ENCODE results near the gene DLEC1.

Gene DLEC1

DNA sequence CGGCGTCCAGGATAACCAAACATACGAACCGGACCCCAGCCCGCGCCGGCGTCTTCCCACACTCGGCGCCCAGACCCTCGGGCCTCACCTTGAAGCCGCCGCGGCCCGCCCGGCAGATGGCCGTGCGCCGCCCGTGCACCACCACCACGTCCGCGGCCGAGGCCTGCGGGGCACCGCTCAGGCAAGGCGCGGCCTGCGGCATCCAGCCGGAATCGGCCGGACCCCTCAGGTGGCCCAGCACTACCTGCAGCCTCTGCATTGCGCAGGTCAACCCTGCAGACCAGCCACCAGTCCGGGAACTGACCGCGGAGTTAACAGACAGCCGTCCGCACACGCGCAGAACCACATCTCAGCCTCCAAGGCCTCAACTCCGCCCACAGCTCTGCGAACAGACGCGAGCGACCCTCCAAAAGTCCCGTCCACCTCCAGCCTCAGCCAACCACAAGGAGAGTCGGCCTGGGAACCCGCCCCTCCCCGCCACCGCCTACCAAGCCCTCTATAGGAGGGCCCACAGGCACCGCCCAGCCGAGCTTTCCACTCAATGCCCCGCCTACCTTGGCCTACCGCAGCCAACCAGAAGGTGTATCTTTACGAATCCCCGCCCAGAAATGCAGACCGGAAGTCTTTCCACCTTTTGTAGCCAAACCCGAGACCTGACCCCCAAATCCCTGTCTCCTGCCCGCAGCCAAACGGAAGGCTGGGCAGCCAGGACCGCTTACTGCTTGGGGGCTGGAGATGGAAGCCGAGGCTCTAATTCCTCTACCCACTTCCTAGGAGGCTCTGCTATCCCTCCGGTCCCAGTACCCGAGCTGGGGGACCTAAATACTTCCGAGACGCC is 98.0 kb downstream of the DLEC1 start, which contains the start of gene ACAA1:
Gene ACAA1 (minus strand): TSS at position 351 of the 838 bp plus-strand sequence. CDS start 92 bp downstream, at position 259.
- TF ChIP-seq, protein P1, sequence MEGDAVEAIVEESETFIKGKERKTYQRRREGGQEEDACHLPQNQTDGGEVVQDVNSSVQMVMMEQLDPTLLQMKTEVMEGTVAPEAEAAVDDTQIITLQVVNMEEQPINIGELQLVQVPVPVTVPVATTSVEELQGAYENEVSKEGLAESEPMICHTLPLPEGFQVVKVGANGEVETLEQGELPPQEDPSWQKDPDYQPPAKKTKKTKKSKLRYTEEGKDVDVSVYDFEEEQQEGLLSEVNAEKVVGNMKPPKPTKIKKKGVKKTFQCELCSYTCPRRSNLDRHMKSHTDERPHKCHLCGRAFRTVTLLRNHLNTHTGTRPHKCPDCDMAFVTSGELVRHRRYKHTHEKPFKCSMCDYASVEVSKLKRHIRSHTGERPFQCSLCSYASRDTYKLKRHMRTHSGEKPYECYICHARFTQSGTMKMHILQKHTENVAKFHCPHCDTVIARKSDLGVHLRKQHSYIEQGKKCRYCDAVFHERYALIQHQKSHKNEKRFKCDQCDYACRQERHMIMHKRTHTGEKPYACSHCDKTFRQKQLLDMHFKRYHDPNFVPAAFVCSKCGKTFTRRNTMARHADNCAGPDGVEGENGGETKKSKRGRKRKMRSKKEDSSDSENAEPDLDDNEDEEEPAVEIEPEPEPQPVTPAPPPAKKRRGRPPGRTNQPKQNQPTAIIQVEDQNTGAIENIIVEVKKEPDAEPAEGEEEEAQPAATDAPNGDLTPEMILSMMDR (conservative IDR thresholded peaks at IDR 0.05): no peak
- H3K27ac ChIP-seq: peak within 1 kb of the TSS; percentile 86

- TF ChIP-seq, protein P1 (conservative IDR thresholded peaks at IDR 0.05): no peak
- peak overlapping the region; percentile 86 for H3K27ac ChIP-seq
Observed at GRCh38 chr3:38137615-38138348, 98.8 kb downstream of the DLEC1 start.

DNA sequence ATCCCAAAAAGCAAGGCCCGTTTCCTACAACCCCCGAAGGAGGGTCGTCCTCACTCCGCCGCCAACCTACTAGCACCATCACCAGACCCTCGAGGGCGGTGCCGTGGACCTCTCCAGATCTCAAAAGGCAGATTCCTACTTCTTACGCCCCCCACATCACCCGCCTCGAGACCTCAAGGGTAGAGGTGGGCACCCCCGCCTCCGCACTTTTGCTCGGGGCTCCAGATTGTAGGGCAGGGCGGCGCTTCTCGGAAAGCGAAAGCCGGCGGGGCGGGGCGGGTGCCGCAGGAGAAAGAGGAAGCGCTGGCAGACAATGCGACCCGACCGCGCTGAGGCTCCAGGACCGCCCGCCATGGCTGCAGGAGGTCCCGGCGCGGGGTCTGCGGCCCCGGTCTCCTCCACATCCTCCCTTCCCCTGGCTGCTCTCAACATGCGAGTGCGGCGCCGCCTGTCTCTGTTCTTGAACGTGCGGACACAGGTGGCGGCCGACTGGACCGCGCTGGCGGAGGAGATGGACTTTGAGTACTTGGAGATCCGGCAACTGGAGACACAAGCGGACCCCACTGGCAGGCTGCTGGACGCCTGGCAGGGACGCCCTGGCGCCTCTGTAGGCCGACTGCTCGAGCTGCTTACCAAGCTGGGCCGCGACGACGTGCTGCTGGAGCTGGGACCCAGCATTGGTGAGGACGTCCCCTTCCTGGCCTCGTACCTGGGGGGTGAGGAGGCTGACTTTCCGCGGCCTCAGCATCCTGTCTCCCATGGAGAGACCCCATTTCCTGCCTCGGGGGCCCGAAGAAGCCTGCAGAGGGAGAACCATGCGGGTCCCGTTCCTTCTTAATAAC is 99.6 kb downstream of the DLEC1 start, which contains the start of gene MYD88:
Gene MYD88 (plus strand): TSS at position 313 of the 842 bp plus-strand sequence. CDS start 40 bp downstream, at position 353.
- H3K27ac ChIP-seq: peak within 1 kb of the TSS; percentile 86
- TF ChIP-seq, protein P1 (conservative IDR thresholded peaks at IDR 0.05): peak; percentile 17

- TF ChIP-seq, protein P1 (conservative IDR thresholded peaks at IDR 0.05): no peak
- peak overlapping the region; percentile 86 for H3K27ac ChIP-seq
Observed at GRCh38 chr3:38139191-38139590, 100.2 kb downstream of the DLEC1 start.

- peak overlapping the region; percentile 86; the same call in 1 of the 2 replicates for H3K27ac ChIP-seq
- TF ChIP-seq, protein P1 (conservative IDR thresholded peaks at IDR 0.05): no peak
Observed at GRCh38 chr3:38139652-38140051, 100.6 kb downstream of the DLEC1 start.

DNA sequence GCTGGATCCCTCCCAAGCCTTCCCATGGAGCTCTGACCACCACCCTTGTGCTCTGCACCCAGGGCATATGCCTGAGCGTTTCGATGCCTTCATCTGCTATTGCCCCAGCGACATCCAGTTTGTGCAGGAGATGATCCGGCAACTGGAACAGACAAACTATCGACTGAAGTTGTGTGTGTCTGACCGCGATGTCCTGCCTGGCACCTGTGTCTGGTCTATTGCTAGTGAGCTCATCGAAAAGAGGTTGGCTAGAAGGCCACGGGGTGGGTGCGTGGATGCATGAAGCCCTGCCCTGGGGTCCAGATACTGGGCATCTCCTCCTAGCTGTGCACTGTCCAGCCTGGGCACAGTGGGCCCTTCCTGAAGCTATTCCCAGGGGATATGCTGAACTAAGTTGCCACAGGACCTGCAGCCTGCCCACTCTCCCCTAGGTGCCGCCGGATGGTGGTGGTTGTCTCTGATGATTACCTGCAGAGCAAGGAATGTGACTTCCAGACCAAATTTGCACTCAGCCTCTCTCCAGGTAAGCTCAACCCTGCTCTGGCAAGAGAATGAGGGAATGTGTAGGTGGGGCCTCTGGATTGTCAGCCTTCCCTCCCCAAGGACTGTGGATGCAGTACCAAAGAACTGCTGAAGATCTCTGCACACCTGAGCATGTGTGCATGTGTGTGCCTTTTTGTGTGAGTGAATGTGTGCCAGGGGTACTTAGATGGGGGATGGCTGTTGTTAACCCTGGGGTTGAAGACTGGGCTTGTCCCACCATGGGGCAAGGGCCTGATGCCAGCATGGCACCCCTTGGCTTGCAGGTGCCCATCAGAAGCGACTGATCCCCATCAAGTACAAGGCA is 101.5 kb downstream of the DLEC1 start:
- TF ChIP-seq, protein P1 (conservative IDR thresholded peaks at IDR 0.05): no peak
- H3K27ac ChIP-seq: no peak overlapping the region

Measured in VCaP (cell line).